ENCODE results near the gene CCDC3. TPM values are rescaled to one million over a fixed set of nuclear protein-coding genes. Genes with fewer than 3 reads are reported as not detected.

CCDC3 gene
- total RNA-seq, 1 experiment from 2014 or later = not detected

- no peaks in the 10 kb centered on the region for H3K36me3 Mint-ChIP-seq (ENCODE audit: insufficient read depth, unreplicated experiment)
- no TSS peak for BruUV-seq (replicated peaks)
- no peaks in the 10 kb centered on the region for H3K9me3 Mint-ChIP-seq (ENCODE audit: unreplicated experiment)
- H3K27me3 Mint-ChIP-seq (ENCODE audit: insufficient read depth, unreplicated experiment) = peaks cover 18% of the 10 kb centered on the region
- ChIA-PET POLR2A (interaction anchor here (0.7 kb wide), 1 partner anchor 75 kb away, joined by 3 read pairs; no protein-coding TSS in a partner anchor), CTCF (no interaction called here)
- no peaks in the 10 kb centered on the region for H3K4me1 Mint-ChIP-seq (ENCODE audit: insufficient read depth, unreplicated experiment)
- H3K4me3 Mint-ChIP-seq (ENCODE audit: unreplicated experiment) = no peak overlapping the region
- no peak overlapping the region for H3K27ac Mint-ChIP-seq (ENCODE audit: low read depth, unreplicated experiment)
- TF ChIP-seq, protein P1, sequence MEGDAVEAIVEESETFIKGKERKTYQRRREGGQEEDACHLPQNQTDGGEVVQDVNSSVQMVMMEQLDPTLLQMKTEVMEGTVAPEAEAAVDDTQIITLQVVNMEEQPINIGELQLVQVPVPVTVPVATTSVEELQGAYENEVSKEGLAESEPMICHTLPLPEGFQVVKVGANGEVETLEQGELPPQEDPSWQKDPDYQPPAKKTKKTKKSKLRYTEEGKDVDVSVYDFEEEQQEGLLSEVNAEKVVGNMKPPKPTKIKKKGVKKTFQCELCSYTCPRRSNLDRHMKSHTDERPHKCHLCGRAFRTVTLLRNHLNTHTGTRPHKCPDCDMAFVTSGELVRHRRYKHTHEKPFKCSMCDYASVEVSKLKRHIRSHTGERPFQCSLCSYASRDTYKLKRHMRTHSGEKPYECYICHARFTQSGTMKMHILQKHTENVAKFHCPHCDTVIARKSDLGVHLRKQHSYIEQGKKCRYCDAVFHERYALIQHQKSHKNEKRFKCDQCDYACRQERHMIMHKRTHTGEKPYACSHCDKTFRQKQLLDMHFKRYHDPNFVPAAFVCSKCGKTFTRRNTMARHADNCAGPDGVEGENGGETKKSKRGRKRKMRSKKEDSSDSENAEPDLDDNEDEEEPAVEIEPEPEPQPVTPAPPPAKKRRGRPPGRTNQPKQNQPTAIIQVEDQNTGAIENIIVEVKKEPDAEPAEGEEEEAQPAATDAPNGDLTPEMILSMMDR (IDR thresholded peaks at IDR 0.05; ENCODE audit: unreplicated experiment) = no peak
- DNase-seq (ENCODE audit: unreplicated experiment) = no peak
- intact Hi-C loops (cut with micrococcal nuclease) = no loop called here
These were observed 139.1 kb downstream of the CCDC3 start for GRCh38 chr10:12862459-12862858.

- intact Hi-C loops (cut with micrococcal nuclease) = no loop called here
- no peaks in the 10 kb centered on the region for H3K9me3 Mint-ChIP-seq (ENCODE audit: unreplicated experiment)
- H3K4me1 Mint-ChIP-seq (ENCODE audit: insufficient read depth, unreplicated experiment) = no peaks in the 10 kb centered on the region
- ChIA-PET CTCF (no interaction called here), POLR2A (no interaction called here)
- TF ChIP-seq, protein P1 (IDR thresholded peaks at IDR 0.05; ENCODE audit: unreplicated experiment) = no peak
- BruUV-seq (replicated peaks) = no TSS peak
- no peaks in the 10 kb centered on the region for H3K36me3 Mint-ChIP-seq (ENCODE audit: insufficient read depth, unreplicated experiment)
- H3K27ac Mint-ChIP-seq (ENCODE audit: low read depth, unreplicated experiment) = no peak overlapping the region
- DNase-seq (ENCODE audit: unreplicated experiment) = no peak
- peaks cover 22% of the 10 kb centered on the region for H3K27me3 Mint-ChIP-seq (ENCODE audit: insufficient read depth, unreplicated experiment)
- no peak overlapping the region for H3K4me3 Mint-ChIP-seq (ENCODE audit: unreplicated experiment)
These were observed 146.5 kb downstream of the CCDC3 start for GRCh38 chr10:12854988-12855387.

GRCh38 chr10:12852687-12853086 is 148.8 kb downstream of the CCDC3 start:
- H3K27ac Mint-ChIP-seq (ENCODE audit: low read depth, unreplicated experiment) = no peak overlapping the region
- POLR2A ChIA-PET = interaction anchor here (0.6 kb wide), 1 partner anchor 525 kb away, joined by 4 read pairs; no protein-coding TSS in a partner anchor
- no TSS peak for BruUV-seq (replicated peaks)
- no peak overlapping the region for H3K4me3 Mint-ChIP-seq (ENCODE audit: unreplicated experiment)
- intact Hi-C loops (cut with micrococcal nuclease) = no loop called here
- H3K9me3 Mint-ChIP-seq (ENCODE audit: unreplicated experiment) = no peaks in the 10 kb centered on the region
- peaks cover 6% of the 10 kb centered on the region for H3K27me3 Mint-ChIP-seq (ENCODE audit: insufficient read depth, unreplicated experiment)
- no peaks in the 10 kb centered on the region for H3K36me3 Mint-ChIP-seq (ENCODE audit: insufficient read depth, unreplicated experiment)
- DNase-seq (ENCODE audit: unreplicated experiment) = no peak
- CTCF ChIA-PET = no interaction called here
- TF ChIP-seq, protein P1 (IDR thresholded peaks at IDR 0.05; ENCODE audit: unreplicated experiment) = no peak
- H3K4me1 Mint-ChIP-seq (ENCODE audit: insufficient read depth, unreplicated experiment) = peaks cover 7% of the 10 kb centered on the region

DNA sequence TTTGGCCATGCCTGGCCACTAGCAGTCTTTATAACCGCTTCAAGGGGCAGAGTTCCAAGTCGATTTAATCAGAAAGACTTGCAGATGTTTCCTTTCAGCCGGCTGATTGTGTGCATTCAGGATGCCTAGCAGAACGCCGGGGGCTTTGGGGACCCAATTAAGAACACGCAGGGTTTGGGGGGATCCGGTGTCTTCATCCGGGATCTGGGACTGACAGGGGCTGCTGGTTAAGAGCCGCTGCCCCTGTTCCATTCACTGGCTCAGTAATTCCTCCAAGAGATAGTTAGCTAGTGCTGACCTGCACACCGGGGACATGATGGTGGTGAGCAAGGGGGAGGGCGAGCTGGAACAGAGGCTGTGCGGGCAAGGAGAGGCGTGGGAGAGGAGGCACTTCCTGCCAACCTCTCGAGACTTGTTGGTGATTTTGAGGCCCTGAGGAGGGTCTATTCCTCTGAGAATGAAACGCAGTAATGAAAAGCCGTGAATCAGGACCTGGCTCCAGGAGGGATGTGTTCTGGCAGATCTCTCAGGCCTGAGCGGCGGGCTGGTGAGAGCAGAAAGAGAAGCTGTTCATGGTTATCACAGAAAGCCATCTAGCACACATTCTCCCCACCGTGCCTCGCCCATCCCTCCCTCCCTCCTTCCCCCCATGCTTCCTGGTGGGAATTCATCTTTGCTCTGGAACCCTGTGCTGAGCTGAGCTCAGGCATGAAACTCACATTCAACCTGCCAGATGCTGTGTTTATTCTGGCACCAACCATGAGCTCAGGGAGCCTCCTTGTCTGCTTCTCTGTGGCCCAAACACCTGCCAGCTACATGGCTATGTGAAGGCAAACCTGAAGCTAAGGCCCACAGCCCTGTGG is 152.0 kb downstream of the CCDC3 start:
- POLR2A ChIA-PET = interaction anchor here (0.7 to 0.8 kb wide), 2 partner anchors 12 to 52 kb away, joined by 3 to 5 read pairs; no protein-coding TSS in a partner anchor

More for the DNA sequence above, 152.0 kb downstream of the CCDC3 start:
- TF ChIP-seq, protein P1 (IDR thresholded peaks at IDR 0.05; ENCODE audit: unreplicated experiment) = no peak
- H3K4me1 Mint-ChIP-seq (ENCODE audit: insufficient read depth, unreplicated experiment) = peaks cover 23% of the 10 kb centered on the region
- no peaks in the 10 kb centered on the region for H3K36me3 Mint-ChIP-seq (ENCODE audit: insufficient read depth, unreplicated experiment)
- BruUV-seq (replicated peaks) = no TSS peak
- CTCF ChIA-PET = interaction anchor here (0.5 to 1.0 kb wide), 2 partner anchors 17 to 53 kb away, joined by 3 to 4 read pairs; no protein-coding TSS in a partner anchor
- intact Hi-C loops (cut with micrococcal nuclease) = no loop called here
- peak overlapping the region; percentile 90 for H3K27ac Mint-ChIP-seq (ENCODE audit: low read depth, unreplicated experiment)
- peak; percentile 24 for DNase-seq (ENCODE audit: unreplicated experiment)
- no peak overlapping the region for H3K4me3 Mint-ChIP-seq (ENCODE audit: unreplicated experiment)
- H3K9me3 Mint-ChIP-seq (ENCODE audit: unreplicated experiment) = no peaks in the 10 kb centered on the region
- no peaks in the 10 kb centered on the region for H3K27me3 Mint-ChIP-seq (ENCODE audit: insufficient read depth, unreplicated experiment)

All from MCF 10A (cell line).